Lung (tissue), 12 donors: ENCODE results near the gene FBRSL1. TPM values are rescaled to one million over a fixed set of nuclear protein-coding genes. Genes with fewer than 3 reads are reported as not detected.

ENCODE experiments used
- ATAC-seq: fragments of 200-7000 bp; cut with Tn5 transposase; one replicate; pipeline ENCODE4 v1.9.1; 2020; ENCODE audit warnings: moderate number of reproducible peaks; ENCODE audit not compliant: insufficient read depth, low FRiP score
- DNase-seq, 3 donors: peaks; one replicate each; pipeline ENCODE4 v3.0.0-alpha.2; 2013 to 2017
- H3K27ac ChIP-seq, 2 donors: one replicate each; pipeline ENCODE4 v1.5.1; 2013; ENCODE audit warnings: mild to moderate bottlenecking in 2 of 2, moderate library complexity in 2 of 2, control low read depth in 1 of 2, inconsistent platforms in 1 of 2, low read depth in 1 of 2, low read length in 1 of 2
- H3K27me3 ChIP-seq, 3 donors: one replicate each; pipeline ENCODE4 v1.5.1; 2013; ENCODE audit warnings: low read length in 2 of 3; ENCODE audit not compliant: control insufficient read depth in 3 of 3, insufficient read depth in 3 of 3
- H3K36me3 ChIP-seq, 4 donors: one replicate each; pipeline ENCODE4 v1.5.1; 2013; ENCODE audit warnings: low read length in 4 of 4, mild to moderate bottlenecking in 1 of 4, moderate library complexity in 1 of 4; ENCODE audit not compliant: control insufficient read depth in 4 of 4, insufficient read depth in 4 of 4
- H3K4me1 ChIP-seq, 5 donors: one replicate each; pipeline ENCODE4 v1.5.1; 2013; ENCODE audit warnings: low read length in 5 of 5, mild to moderate bottlenecking in 2 of 5, moderate library complexity in 1 of 5; ENCODE audit not compliant: control insufficient read depth in 5 of 5, insufficient read depth in 5 of 5
- H3K4me3 ChIP-seq: one replicate; pipeline ENCODE4 v1.5.1; 2013; ENCODE audit warnings: mild to moderate bottlenecking, control low read depth, moderate library complexity
- H3K9ac ChIP-seq, 2 donors: one replicate each; pipeline ENCODE4 v1.5.1; 2013; ENCODE audit warnings: low read length in 2 of 2, control low read depth in 1 of 2; ENCODE audit not compliant: insufficient read depth in 1 of 2
- H3K9me3 ChIP-seq, 4 donors: one replicate each; pipeline ENCODE4 v1.5.1; 2013; ENCODE audit warnings: low read length in 3 of 4, mild to moderate bottlenecking in 1 of 4, moderate library complexity in 1 of 4; ENCODE audit not compliant: control insufficient read depth in 4 of 4, insufficient read depth in 3 of 4
- WGBS, 2 donors: extraction: QIAGEN DNeasy Blood & Tissue Kit; methylation state at CpG; one replicate each; pipeline ENCODE4 v1.1.7; 2013; 5-methylcytosine and 5-hydroxymethylcytosine counted together
- polyA plus RNA-seq, 2 donors: library from polyadenylated mRNA; stranded (reverse); fragments of 200-250 nt; gene quantifications; one replicate each; pipeline ENCODE4 v1.2.1, GENCODE V29; 2013
- total RNA-seq, 2 donors: library from RNA; depleted of rRNA in 1 of 2; stranded (reverse); fragments of >200 nt in 1 of 2; gene quantifications; one replicate each; pipeline ENCODE4 v1.2.1, GENCODE V29; 2014 to 2021
- TF ChIP-seq, protein P1 (sequence below): IDR thresholded peaks from 2 replicates; pipeline ENCODE4 v1.5.1; 2012; ENCODE audit warnings: mild to moderate bottlenecking; ENCODE audit errors: control extremely low read depth, extremely low read depth
- donor health status: control.
- donor health status: control.
- donor health status: Bipolar disorder and iron deficiency.
- donor health status: healthy.
- donor health status: DM: yes; HTN: yes; CAD: no.

The FBRSL1 gene
- total and polyA plus RNA-seq, 4 donors = 10.6 to 56.9 (median 22.3) TPM

DNA sequence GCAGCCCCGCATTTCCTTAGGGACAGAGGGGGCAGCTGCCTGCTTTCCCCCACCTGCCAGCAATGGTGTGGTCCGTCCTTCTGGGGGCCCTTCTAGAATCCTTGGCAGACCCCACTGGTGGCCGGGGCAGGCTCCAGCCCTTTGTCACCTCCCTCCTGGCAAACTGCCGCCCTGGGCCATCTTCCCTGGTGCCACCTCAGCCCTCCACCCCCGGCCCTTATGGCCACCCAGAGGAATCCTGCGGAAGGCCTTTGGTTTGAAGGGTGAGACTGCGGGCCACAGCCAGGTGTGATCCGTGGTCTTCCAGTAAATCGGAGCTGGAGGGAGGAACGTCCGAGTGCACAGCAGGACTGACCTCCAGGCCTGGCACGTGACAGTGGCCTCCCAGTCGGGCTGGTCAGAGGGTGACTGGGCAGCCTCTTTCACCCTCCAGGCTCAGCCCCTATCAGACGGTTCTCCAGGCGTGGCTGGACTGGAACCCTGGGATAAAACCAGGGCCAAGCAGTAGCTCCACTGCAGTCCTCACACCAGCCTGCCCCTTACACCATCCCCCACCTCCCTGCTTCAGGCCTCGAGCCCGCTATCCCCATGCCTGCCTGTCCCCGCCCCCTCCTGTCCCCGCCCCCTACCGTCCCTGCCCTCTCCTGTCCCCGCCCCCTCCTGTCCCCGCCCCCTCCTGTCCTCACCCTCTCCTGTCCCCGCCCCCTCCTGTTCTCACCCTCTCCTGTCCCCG is 12.4 kb downstream of the FBRSL1 start:
- TF ChIP-seq, protein P1, sequence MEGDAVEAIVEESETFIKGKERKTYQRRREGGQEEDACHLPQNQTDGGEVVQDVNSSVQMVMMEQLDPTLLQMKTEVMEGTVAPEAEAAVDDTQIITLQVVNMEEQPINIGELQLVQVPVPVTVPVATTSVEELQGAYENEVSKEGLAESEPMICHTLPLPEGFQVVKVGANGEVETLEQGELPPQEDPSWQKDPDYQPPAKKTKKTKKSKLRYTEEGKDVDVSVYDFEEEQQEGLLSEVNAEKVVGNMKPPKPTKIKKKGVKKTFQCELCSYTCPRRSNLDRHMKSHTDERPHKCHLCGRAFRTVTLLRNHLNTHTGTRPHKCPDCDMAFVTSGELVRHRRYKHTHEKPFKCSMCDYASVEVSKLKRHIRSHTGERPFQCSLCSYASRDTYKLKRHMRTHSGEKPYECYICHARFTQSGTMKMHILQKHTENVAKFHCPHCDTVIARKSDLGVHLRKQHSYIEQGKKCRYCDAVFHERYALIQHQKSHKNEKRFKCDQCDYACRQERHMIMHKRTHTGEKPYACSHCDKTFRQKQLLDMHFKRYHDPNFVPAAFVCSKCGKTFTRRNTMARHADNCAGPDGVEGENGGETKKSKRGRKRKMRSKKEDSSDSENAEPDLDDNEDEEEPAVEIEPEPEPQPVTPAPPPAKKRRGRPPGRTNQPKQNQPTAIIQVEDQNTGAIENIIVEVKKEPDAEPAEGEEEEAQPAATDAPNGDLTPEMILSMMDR = no peak
- H3K9me3 ChIP-seq = no peaks in the 10 kb centered on the region
- H3K27me3 ChIP-seq = no peaks in the 10 kb centered on the region
- DNase-seq (peak in 1 of 3 donors; percentile 44), ATAC-seq (no peak)
- peaks cover 13 to 84% (median 59%) of the 10 kb centered on the region in 5 donors for H3K4me1 ChIP-seq
- peaks cover 0 to 2% (median 0%) of the 10 kb centered on the region in 4 donors for H3K36me3 ChIP-seq
- H3K27ac ChIP-seq = no peak overlapping the region
- H3K9ac ChIP-seq = no peak overlapping the region
- 77 to 87% methylated on average over 21 to 24 of the region's 24 CpGs for WGBS, 2 donors
- H3K4me3 ChIP-seq = no peak overlapping the region

- no peak overlapping the region for H3K4me3 ChIP-seq
- WGBS, 2 donors = 83 to 85% methylated on average over 8 of the region's 8 CpGs
- H3K27ac ChIP-seq = no peak overlapping the region
- H3K9me3 ChIP-seq = no peaks in the 10 kb centered on the region
- H3K4me1 ChIP-seq = peaks cover 14 to 88% (median 64%) of the 10 kb centered on the region in 5 donors
- DNase-seq (no peak), ATAC-seq (no peak)
- TF ChIP-seq, protein P1 = no peak
- H3K9ac ChIP-seq = no peak overlapping the region
- H3K36me3 ChIP-seq = peaks cover 0 to 2% (median under 1%) of the 10 kb centered on the region in 4 donors
- H3K27me3 ChIP-seq = no peaks in the 10 kb centered on the region
Observed at GRCh38 chr12:132502882-132503193, 12.9 kb downstream of the FBRSL1 start.

- Histone ChIP-seq H3K9ac (no peak overlapping the region), H3K4me1 (peaks cover 14 to 80% (median 66%) of the 10 kb centered on the region in 5 donors), H3K9me3 (no peaks in the 10 kb centered on the region), H3K4me3 (no peak overlapping the region), H3K27me3 (no peaks in the 10 kb centered on the region), H3K36me3 (peaks cover 0 to 10% (median 5%) of the 10 kb centered on the region in 4 donors), H3K27ac (no peak overlapping the region)
- DNase-seq (no peak), ATAC-seq (no peak)
- TF ChIP-seq, protein P1 = no peak
- 76 to 90% methylated on average over 5 of the region's 5 CpGs for WGBS, 2 donors
Observed at GRCh38 chr12:132503618-132504204, 13.8 kb downstream of the FBRSL1 start.
